ENCODE data around the gene LGALS4.
"Not testable (repeated sequence)": the region's sequence is repeated elsewhere in the genome, so short reads cannot be mapped to it uniquely, and the experiment has no call there.

The LGALS4 gene

DNA sequence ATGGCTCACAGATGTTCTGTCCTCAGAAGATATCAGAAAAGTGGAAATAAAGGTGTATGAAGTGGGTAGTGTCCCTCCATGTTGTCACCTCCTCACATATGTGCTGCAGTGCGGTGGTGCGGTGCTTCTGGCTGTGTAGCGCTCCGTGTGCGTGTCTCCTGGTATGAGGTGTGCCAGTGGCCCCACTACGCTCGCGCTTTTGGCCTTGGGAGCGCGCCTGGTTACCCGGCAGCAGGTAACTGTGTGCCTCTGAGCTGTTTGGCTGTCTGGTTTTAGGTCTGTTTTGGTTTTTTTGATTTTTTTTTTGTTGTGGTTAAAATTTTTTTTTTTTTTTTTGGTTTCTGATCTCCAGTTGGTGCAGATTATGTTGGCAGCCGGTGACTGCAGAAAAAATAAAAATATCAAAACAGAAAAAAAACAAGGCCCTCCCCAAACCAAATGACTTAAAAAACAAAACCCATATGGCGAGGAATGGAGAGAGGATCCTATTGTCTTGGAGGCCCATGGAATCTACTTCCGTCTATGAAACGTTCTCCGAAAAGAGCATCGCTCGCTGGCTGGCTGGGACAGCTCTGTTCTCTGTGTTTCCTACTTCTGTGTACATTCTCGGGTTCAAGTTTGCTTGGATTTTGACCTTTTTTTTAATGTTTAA, 29.2 kb upstream of the LGALS4 start:
- FAIRE-seq, result no peak

DNA sequence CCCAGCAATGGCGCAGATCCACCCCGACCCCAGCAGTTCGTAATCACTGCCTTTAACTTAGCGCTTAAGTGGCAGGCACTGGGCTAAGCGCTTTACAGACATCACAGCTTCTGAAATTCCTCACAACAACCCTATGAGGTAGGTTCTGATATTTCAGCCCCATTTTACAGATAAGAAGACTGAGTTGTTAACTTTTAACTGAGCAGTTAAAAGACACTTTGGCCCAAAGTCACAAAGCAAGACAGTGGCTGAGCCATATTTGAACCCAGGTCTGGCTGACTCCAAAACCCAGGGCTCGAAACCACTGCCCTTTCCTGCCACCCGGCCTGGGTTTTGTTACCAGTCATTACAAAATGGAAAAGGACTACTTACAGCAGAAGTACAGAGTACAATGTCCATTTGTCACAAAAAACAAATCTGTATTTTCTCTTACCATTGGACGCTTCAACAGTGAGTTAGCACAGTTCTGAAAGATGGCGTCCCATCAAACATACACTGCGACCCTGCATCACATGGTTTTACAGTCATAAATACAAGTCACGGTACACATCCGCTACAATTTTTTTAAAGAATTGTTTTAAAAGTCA, 28.5 kb upstream of the LGALS4 start:
- FAIRE-seq, result no peak

- FAIRE-seq, result no peak
These were observed 27.8 kb upstream of the LGALS4 start for GRCh38 chr19:38840583-38840968.

DNA sequence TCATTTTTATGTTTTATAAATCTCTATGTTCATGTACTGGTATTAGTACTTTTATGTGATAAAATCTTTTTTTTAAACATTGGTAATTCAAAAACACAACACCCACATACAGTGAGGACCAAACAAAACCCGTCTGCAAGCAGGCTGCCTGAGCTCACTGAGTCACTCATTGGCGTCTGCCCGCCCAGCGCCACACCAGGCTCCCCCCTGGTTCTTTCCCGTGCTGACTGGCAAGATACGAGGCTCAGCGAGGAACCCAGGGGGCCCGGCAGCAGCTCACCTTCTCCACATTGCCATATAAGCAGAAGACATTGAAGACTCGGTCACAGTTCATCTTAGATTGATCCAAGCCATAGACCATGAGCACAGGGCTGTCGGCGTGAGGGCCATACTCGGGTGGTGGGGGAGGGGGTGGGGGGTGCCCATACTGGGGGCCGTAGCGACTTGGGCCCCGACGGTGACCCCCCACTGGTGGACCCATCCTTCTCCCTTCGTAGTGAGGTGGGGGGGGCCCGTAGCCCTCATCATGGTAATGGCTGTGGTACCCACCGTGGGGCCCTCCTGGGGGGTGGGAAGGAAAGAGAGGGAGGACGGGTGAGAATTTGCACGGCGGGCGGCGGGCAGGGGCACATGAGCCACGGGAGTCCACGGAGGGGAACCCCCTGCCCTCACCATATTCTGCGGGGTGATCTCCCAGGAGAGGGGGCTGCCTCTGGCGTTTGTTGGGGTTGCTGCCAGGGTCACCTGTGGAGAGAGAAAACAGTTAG, 27.3 kb upstream of the LGALS4 start:
- no peak for FAIRE-seq

- FAIRE-seq, result no peak
These were observed 26.4 kb upstream of the LGALS4 start for GRCh38 chr19:38838986-38839761.

DNA sequence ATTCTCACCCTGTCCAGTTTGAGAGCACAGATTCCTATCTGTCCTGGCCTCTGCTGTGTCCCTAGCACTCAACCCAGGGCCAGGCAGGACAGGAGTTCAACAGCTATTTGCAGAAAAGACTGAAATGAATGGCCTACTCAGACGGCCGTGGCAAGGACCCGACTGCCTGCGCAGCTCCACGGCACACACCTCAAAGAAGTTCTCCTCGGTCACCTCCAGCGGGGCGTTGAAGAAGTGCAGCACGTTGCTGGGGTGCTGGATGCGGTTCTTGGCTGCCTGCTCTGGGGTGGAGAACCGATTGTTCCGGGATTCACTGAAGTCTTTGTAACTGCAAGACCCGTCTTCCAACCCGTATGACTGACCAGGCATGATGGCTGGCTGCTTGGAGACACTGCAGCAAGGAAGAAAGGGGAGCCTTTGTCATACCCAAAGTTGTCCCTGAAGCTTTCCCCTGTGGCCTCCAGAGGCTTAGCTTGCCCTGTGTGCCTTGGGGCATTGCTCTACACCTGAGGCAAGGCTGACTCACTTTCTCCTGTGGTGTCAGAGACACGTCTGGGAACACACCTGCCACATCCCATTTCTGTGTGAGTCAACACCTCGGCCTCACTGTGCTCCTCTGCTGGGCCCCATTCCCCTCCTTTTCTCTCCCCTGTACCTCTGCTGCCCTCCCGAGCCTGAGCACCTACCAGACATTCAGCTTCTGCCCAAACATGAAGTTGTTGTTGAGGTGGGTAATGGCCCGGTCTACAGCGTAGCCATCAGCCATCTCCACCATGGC, 25.7 kb upstream of the LGALS4 start:
- no peak for FAIRE-seq

GRCh38 chr19:38837656-38838121, 24.9 kb upstream of the LGALS4 start:
- FAIRE-seq, result no peak

GRCh38 chr19:38836983-38837626, 24.4 kb upstream of the LGALS4 start:
- FAIRE-seq, result no peak

GRCh38 chr19:38836159-38836982, 23.6 kb upstream of the LGALS4 start:
- no peak for FAIRE-seq

- no peak for FAIRE-seq
These were observed 21.8 kb upstream of the LGALS4 start for GRCh38 chr19:38834590-38834989.

GRCh38 chr19:38834104-38834490, 21.4 kb upstream of the LGALS4 start:
- FAIRE-seq, result no peak

DNA sequence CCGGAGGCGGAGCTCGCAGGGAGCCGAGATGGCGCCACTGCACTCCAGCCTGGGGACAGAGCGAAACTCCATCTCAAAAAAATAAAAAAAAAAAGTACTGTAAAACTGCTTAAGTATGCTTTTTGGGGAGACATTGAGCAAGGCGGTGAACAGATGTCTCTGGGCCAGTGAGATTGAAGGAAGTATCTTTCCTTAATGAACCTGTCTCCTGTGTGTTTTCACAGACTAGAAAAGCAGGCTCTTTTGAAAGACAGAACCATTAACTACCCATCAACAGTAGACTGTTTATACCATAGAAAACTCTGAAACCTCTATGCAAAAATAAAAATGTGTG, 20.3 kb upstream of the LGALS4 start:
- no peak for FAIRE-seq

GRCh38 chr19:38831142-38831605, 18.4 kb upstream of the LGALS4 start:
- no peak for FAIRE-seq

GRCh38 chr19:38830039-38830733, 17.4 kb upstream of the LGALS4 start:
- no peak for FAIRE-seq

DNA sequence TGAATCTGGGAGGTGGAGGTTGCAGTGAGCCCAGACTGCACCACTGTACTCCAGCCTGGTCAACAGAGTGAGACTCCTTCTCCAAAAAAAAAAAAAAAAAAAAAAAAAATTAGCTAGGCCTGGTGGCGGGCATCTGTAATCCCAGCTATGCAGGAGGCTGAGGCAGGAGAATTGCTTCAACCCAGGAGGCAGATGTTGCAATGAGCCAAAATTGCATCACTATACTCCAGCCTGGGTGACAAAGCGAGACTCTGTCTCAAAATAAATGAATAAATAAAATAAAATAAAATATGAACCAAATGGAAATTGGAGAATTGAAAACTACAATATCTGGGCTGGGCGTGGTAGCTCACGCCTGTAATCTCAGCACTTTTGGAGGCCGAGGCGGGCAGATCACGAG, 16.5 kb upstream of the LGALS4 start:
- FAIRE-seq, result not testable (repeated sequence)

DNA sequence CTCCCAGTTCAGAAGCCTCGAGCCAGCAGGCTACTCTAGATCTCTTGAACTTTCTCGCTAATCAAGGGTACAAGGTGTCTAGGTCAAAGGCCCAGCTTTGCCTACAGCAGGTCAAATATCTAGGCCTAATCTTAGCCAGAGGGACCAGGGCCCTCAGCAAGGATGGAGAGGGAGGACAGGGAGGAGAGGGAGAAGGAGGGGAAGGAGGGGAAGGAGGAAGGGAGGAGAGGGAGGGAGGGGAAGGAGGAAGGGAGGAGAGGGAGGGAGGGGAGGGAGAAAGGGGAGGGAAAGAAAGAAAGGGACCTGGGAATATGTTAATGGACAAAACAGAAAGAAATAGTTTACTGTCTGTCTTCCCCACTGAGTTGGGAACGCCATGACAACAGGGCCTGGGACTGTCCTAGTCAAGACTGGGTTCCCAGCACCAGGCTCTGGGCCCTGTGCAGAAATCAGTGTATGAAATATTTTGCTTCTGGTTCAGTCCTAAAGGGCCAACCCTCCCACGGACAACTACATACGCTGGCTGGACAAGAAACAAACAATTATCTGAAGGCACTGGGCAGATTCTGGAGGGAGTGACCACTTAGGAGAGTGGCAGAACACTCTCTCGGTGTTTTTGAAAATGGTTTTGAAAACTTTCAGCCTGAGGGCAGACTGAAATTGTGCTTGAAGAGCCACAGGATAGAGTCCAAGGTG, 14.3 kb upstream of the LGALS4 start:
- FAIRE-seq, result no peak

GRCh38 chr19:38825936-38826335, 13.2 kb upstream of the LGALS4 start:
- not testable (repeated sequence) for FAIRE-seq

DNA sequence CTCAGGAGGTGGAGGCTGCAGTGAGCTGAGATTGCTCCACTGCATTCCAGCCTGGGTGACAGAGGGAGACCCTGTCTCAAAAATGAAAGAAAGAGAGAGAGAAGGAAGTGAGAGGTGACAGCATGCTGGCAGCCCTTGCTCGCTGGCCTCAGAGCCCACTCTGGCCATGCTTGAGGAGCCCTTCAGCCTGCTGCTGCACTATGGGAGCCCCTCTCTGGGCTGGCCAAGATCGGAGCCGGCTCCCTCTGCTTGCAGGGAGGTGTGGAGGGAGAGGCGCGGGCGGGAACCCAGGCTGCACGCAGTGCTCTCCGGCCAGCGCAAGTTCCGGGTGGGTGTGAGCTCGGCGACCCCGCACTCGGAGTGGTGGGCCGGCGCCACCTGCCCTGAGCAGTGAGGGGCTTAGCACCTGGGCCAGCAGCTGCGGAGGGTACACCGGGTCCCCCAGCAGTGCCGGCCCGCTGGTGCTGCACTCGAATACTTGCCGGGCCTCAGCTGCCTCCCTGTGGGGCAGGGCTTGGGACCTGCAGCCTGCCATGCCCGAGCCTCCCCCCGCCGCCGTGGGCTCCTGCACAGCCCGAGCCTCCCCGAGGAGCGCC, 8.6 kb upstream of the LGALS4 start:
- not testable (repeated sequence) for FAIRE-seq

DNA sequence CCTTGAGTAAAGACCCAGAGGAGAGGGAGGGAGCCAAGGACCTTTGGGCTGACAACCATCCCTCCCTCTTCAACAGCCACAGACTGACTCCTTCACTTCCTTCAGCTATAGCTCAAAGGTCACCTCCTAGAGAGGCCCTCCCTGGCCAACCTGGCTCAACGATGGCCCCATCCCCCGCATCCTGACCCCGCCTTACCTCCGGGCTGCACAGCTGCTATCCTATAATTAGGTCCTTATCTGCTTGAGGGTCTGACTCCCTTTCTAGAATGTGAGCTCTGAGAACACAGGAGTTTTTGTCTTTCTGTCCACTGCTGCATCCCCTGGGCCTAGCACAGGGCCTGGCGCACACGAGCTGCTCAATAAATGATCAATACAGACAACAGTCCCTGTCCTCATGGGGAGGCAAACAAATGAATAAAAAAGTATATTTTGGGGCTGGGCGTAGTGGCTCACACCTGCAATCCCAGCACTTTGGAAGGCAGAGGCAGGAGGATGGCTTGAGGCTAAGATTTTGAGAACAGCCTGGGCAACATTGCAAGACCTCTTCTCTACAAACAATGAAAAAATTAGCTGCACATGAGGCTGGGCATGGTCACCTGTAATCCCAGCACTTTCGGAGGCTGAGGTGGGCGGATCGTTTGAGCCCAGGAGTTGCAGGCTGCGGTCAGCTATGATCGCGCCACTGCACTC, 6.6 kb upstream of the LGALS4 start:
- FAIRE-seq, result no peak
